NCI-H345 (cell line): Measurements from ENCODE around the gene KLF6.

Source experiments
- DNase-seq: peaks from one replicate; lab custom pipeline; 2025; lab: John Stamatoyannopoulos, UW

The KLF6 gene

DNA sequence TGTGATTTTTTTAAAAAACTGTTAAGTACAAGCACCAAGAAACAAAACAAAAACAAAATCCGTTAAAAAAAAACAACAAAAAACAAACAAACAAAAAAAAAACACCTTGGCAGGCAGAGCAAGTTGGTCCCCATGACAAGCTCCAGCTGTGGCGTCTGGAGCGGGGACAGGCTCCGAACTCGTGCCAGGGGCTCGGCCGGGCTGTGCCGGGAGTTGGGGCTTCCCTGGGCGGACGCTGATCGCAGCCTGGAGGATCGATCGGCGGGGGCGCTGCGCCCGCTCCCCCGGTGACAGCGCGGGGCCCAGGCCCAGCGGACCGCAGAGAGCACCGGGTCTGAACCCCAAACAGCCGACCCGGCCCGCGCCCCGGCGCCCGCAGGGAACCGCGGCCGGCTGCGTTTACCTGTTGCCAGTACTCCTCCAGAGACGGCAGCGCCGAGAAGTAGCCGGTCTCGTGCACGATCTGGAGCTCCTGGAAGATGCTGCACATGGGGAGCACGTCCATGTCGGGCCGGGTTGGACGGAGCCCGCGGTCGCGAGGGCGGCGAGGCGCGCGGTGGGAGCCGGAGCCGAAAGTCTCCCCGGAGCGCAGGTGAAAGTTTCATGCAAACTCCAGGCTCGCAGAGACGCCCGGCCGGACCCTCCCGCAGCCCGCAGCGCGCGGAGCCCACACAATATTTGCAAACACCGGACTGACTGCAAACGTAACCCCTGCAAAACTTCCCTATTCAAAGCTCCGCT, at the start of gene KLF6:
TSS of gene KLF6 (minus strand) at position 700 of the 741 bp plus-strand sequence. CDS start at position 505, 195 bp downstream.
- DNase-seq: no peak

DNA sequence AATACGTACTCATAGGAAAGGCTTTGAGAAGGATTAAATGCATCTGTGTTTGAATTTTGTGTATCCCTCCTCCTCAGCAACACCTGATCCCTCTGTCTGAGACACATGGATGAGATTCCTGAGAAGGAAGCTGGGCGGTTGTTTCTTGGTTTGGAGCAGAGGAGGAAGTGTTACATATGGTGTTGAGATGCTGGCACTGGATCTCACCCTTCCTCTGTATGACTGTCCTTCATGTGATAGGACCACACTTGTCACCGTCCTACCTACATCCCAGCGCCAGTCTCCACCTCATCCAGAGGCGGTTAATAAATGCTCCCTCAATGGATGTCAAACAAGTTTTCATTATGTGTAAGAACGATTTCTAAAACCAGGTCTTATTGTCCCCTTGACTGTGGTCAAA, 49.4 kb upstream of the KLF6 start:
- DNase-seq: no peak

DNA sequence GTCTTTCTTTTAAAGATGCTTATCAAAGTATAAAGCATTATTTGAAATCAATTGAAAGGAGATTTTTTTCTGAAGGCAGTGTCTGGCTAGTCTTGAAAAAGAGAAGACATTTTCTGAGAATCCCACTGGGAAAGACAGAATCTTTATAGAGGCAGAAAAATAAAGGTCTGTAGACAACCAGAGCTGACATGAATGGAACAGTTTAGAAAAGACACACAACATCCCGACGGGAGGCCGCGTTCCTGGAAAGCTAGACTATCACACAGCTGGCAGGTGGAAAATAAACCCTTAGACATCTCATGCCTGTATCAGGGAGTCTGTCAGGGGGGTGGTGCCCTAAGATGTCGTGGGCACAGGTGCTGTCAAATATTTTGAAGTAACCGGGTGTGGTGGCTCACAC, 48.0 kb upstream of the KLF6 start:
- no peak for DNase-seq

DNA sequence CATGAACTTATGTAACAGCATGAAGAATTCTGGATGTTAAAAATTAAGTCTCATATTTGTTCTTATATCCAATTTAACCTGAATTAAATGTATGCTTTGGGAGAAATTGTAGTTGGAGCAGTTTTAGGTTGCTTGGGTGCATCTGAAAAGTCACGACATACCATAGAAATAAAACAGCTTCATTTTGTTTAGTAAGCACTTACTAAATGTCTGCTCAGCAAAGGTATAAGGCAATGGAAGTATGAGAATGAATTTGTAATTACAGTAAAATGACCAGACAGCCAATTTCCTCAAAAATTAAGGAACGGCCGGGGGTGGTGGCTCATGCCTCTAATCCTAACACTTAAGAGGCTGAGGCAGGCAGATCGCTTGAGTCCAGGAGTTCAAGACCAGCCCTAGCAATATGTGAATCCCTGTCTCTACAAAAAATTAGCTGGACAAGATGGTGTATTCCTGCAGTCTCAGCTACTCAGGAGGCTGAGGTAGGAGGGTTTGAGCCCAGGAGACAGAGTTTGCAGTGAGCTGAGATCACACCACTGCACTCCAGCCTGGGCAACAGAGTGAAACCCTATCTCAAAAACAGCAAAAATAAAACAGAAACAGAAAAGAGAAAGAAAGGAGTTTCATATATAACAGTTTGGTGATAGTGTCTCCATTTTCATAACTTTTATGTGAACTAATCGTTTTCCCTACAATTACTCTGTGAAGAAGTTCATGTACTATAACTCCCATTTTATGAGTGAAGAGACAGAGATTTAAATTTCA, 47.2 kb upstream of the KLF6 start:
- DNase-seq: no peak

DNA sequence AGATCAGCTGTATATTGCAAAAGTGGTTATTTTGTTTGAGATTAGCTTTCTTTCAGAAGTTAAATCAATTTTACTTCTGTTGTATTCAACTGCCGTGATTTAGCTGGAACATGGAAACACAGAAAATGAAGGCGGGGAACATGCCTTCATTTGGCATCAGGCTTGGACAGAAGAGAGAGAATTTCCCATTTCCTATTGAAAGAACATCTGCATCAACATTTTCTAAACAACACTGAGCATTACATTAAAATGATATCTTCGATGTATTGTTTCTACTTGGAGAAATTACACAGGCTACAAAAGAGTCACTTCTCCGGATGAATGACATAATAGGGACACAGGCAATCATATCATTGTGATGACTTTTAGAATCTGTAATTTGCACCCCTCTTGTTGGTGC, 46.6 kb upstream of the KLF6 start:
- DNase-seq: no peak

DNA sequence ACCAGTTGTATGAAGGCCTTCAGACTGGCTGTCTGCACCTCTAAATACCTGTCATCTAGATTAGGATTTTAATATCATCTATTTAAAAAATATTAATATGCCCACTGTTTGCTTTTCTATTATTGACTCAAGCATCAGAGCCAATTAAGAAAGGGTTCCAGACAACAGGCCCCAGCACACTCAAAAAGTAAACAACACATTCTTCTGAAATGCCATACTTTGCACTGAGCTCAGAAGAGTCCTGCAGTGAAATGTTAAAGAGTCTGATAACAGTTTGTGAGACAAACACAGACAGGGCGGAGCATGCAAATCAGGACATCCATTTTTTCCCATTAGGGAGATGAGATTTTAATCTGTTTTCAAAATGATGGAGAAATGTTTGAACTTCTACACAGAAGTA, 45.9 kb upstream of the KLF6 start:
- DNase-seq: no peak

DNA sequence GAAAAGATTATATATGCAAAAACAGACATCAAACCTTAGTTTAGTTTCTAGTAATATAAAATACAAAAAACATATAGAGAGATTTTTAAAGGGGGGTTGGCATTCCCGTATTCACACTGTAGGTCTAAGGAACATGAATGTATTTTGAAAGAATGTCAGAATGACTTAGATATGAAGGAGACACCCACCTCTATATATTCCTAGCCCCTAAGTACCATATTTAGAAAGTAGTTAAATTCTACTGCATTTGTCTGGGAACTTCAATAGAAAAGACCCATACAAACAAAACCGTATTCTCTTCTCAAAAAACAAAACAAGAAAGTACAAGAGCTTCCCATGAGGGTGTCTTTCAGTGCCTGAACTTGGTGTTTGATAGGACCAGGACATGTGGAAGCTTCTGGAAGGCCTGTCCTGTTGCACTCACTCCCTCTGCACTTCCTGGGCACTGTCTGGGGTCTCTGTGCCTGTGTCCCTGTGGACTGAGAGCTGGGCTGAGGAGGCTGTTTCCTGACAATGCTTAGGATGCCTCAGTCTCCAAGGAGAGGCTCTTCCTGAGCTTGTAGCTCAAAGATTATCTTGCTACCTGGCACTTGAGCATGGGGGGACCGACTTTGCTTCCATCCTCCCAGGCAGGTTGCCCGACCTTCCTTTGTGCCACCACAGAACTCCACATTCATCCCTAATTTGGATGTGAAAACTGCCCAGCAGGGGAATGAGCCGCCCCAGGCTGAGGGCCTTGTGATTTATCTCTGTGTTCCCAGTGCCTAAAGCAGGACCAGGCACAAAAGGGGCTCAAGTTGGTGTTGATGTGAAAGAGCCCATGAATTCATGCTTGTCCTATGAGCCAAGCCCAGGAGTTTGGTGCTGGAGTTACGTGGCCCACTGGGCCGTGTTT, 44.4 kb upstream of the KLF6 start:
- no peak for DNase-seq

DNA sequence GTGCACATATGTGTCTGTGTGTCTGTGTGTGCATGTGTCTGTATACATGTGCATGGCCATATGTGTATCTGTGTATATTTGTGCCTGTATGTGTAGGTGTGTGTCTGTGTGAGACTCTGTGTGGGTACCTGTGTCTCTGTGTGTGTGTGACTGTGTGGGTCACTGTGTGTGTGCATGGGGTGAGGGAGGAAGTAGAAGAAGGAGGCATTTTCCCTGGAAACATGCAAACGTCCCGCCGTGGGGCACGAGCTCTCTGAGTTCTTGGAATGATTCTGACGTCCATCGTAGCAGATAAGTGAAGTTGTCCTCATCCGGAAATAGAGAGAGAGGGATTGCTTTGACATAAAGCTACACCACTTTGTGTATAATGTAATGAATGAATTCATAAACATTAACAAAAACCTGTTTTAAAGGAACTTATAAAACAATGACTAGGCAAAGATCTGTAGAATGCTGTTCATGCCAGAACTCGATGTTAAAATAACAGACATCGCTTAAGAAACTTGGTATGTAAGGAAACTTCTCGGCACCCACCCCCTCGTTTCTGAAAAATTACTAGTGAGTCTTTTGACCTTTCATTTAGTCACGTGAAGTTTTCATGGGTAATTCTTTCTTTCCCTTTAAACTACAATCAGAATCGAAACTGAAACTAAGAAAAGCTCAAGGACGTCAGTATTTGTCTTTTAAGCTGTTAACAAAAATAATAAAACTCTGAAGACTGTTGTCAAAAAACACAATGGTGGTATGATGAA, 43.6 kb upstream of the KLF6 start:
- DNase-seq: no peak

DNA sequence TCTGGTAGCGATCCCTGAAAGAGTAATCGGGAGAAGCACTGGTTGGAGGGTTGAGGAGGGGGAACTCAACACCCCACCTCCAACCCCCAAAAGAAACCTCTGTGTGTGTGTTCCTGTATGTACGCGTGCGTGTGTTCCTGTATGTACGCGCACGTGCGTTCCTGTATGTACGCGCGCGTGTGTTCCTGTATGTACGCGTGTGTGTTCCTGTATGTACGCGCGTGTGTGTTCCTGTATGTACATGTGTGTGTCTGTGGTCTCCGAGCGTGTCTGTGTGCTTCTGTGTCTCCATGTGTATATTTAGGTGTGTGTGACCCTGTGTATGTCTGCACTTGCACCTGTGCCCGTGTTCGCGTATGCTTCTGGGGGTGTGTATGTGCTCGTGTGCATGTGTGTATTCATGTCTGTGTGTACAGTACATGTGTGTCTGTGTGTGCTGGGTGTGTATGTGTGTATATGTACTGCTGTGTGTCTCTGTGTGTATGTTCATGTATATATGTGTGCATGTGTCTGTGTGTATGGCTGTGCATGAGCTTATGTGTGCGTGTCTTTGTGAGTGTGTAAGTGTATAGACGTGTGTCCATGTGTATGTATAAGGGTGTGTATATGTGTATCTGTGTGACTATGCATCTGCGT, 42.9 kb upstream of the KLF6 start:
- DNase-seq: no peak

DNA sequence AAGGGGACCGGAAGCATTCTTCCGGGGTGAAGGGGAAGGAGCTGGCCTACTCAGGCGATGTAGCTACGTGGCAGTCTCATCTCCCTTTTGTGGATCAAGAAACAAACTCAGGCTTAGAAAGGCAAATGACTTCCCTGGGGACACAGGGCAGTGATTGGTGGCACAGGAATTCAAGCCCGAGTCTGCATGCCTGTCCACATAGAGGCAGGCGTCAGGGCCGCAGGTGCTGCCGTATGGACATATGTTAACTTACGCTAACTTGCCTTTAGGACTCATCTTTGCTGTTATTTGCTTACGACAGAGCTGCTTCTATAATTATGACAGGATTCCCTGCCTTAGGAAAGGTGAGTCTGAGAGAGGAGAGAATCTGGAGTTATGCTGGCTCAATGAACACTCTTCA, 42.3 kb upstream of the KLF6 start:
- no peak for DNase-seq

DNA sequence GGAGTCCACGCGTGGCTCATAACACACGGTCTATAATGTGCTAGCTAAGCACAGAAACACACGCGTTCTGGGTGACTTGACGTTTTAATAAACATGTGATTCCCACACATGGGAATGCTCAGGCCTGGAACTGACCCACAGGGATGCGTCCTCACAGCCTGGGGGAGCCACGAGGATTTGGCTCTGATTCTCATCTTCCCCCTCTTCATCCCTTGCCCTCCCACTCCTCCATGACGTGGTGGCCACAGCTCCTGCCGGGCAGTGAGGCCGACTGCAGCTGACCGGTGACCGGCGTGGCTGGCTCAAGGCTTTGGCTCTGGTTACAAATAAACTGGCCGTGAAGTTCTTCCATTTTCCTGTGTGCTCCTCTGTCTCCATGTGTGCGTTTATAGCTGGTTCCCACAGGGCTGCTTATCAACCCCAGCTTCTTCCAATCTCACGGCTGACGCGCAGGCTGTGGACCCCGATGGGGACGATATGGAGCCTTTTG, 40.9 kb upstream of the KLF6 start:
- no peak for DNase-seq

DNA sequence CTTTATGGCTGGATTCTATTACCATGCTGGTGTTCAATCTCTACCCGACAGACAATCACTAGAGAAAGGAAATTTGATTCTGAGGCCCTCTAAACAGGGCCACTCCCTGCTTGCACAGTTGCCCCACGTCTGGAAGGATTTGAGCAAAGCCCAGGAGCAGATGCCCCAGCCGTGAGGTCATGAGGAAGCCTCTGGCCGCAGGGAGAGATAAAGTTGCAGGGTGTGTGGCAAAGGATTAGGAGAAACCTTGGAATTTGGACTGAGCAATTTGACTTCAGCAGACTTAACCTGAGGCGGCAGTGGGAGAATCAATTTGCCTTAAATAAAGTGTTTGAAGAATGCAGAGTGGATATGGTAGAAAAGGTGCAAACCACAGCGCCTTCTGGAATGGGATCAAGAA, 40.2 kb upstream of the KLF6 start:
- DNase-seq: no peak

DNA sequence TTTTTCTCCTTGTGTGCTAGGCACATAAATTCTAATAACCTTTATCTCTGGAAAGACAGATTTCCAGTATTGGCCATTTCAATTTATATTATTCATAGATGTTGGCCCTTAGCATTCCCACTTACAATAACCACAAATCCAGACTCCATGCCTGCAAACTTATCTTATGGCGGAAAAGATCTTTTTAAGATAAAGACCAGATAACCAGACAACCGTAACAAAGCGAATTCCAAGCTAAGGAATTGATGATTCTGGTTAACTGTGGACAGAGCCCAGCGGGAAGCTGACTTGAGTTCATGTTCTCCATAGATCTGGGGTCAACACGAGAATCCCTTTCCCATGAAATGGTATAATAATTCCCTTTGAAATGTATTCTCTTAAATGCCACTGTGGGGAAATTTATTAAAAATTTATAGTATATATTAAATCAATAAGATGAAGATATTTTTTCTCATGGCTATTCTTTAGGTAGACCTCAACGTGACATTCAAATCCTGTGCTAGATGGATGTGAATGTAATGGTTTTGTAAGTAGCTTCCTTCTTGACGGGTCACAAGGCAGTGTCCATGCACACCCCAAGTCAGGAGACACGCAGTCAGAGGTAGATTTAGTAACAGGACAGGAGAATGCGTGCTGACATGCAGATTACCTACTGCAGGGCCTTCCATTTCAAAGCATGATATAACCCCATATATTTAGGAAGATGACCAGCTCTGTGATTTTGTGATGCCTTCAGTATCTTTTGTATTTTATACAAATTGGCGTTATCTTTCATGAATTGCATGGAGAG, 37.7 kb upstream of the KLF6 start:
- DNase-seq: no peak

DNA sequence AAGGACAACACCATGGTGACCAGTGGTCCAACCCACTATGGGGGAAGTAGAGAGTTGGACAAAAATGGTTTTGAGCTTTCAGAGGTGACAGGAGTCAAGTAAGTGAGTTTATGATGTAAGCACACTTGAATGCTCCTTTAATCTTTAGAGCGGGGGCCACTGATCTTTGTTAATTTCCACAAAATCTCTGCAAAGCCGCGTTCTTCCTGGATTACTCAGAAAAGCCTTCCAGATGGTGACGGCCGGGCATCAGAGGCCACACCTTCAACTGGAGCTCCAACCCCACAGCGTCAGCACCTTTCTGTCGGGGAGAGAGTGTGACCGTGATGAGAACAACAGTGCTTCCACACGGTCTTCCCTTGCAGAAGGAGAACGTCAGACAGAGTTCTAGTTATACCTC, 35.2 kb upstream of the KLF6 start:
- DNase-seq: no peak

DNA sequence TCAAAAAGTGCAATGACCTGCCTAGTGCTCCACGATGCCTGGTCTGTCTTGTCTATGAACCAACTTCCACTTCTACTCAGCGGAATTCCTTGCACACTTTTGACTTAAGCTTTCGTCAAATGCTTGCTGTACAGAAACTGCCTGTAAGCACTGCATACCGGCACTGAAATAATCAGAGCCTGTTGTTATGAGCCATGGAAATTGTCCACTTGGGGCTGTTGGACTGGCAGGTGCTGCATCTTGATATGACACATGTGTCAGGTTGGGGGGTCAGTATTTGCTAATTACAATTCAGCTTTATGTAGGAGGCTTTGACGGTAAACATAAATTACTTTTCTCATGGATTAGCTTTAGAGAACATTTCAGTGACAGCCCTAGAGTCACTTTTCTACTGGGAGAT, 32.0 kb upstream of the KLF6 start:
- no peak for DNase-seq

DNA sequence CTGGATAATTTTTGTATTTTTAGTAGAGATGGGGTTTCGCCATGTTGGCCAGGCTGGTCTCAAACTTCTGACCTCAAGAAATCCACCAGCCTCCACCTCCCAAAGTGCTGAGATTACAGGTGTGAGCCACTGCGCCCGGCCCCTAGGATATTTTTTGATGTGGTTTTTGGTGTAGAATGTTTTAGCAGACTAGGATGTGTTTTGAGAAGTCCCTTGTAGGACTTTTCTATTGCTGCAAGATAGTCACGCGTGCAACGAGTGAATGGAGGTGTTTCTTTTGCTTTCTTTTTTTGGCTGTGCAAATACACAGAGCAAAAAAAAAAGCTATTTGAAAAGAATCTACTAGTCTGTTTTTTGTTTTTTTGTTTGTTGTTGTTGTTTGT, 29.8 kb upstream of the KLF6 start:
- no peak for DNase-seq

DNA sequence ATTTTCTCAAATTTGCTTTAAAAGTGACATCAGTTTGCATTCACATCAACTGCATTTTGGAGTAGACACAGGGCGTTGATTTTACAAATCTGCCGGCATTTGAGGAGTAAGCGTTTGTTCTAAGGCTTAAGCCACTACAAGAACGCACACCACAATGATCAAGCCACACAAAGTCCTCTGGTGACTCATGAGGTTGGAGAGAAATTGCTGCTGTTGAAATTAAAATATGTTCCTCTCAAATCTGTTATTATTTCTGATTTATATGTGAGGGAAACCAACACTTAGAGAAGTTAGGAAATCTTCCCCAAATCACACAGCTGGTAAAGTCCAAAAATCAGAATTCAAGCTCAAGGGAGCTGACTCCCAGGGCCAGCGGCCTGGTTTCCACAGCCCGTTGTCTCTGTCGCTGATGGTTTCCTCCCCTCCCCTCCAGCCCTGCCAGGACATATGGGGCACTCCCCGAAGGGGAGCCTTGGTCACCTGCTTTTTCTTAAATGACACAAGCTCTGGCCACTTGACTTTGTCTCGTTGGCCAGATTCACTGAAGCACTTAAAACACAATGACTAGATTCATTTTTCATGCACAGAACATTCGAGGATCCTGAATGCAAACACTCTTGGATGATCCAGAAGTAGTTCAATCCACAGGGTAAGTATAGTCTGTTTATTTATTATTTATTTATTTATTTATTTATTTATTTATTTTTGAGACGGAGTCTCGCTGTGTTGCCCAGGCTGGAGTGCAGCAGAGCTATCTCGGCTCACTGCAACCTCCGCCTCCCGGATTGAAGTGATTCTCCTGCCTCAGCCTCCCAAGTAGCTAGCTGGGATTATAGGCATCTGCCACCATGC, 29.2 kb upstream of the KLF6 start:
- DNase-seq: peak; percentile 12

DNA sequence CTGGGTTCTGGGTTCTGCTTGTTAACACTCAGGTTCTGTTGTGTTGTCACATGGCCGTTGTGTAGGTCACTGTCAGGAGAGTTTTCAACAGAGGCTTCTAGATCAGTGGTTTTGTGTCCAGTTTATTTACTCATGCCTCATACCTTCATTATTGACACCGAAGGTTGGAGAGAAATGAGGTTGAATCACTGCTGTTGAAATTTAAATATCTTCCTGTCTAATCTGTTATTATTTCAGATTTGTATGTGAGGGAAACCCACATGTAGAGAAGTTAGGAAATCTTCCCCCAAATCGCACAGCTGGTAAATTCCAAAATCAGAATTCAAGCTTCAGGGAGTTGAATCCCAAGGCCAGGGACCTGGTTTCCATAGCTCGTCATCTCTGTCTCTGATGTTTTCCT, 28.3 kb upstream of the KLF6 start:
- DNase-seq: no peak

DNA sequence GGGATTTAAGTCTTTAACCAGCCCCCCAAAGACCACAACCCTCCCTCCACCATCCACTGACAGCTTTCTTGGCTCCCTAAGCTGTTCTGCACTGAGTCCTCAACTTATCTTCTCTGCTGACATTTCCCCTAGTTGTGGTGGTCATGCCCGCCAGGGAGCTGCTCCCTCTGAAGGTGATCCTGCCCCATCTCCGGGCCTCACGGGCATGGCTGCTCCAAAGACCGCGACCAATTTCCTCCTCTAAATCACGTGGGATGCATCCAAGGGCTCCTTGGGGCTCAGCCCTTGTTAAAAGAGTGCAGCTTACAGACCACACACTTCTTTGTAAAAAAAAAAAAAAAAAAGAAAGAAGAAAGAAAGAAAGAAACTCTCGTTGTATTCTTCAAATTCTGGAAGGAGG, 27.1 kb upstream of the KLF6 start:
- DNase-seq: no peak
